ENCODE data around the gene HIP1. TPM values are rescaled to one million over a fixed set of nuclear protein-coding genes. Genes with fewer than 3 reads are reported as not detected.
"Not testable (repeated sequence)": the region's sequence is repeated elsewhere in the genome, so short reads cannot be mapped to it uniquely, and the experiment has no call there.

Gene HIP1
- total and polyA plus RNA-seq, 7 donors = 1.2 to 11.9 (median 7.2) TPM

DNA sequence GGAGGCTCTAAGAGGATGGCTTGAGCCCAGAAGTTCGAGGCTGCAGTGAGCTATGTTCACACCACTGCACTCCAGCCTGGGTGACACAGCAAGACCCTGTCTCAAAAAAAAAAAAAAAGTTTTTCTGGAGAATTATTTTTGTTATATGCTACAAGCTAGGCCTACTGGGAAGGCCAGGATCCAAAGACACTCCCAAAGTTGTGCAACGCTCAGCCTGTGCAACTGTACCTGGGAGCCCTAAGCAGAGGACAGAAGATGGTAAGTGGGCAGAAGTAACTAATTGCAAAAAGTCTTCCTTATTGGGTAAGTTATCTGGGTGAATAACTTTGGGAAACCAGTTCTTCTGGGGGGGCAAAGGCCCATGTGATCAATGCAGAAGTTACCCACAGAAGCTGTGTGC lies 17.3 kb downstream of the HIP1 start:
- Histone ChIP-seq H3K36me3 (no peaks in the 10 kb centered on the region), H3K4me3 (no peak overlapping the region), H3K27ac (no peak overlapping the region), H3K9me3 (no peaks in the 10 kb centered on the region), H3K27me3 (no peaks in the 10 kb centered on the region), H3K4me1 (no peaks in the 10 kb centered on the region)
- TF ChIP-seq EP300 (IDR thresholded peaks at IDR 0.05) (no peak), POLR2AphosphoS5 (IDR thresholded peaks at IDR 0.05) (no peak), POLR2A (IDR thresholded peaks at IDR 0.05) (no peak), CTCF (IDR thresholded peaks at IDR 0.05) (no peak)
- whole genome bisulfite sequencing, 2 donors = 90 to 94% methylated on average over 2 of the region's 2 CpGs
- DNase-seq = peak; percentile 8
- intact Hi-C loops (cut with DNase I) = no loop called here

DNA sequence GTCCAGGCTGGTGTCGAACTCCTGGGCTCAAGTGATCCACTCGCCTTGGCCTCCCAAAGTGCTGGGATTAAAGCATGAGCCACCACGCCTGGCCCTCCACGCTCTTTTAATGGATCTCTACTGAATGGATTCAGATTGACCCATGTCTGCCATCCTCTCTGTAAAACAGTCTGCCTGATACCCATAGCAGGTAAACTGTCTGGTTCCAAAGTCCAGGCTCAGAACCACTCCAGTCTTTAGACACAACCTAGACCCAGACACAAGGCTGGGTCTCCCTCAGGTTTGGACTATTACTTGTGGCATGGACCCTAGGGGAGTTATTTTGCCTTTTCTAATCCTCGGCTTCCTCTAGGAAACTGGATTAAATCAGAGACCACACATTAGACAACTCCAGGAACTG lies 19.1 kb downstream of the HIP1 start:
- Histone ChIP-seq H3K4me3 (no peak overlapping the region), H3K9me3 (no peaks in the 10 kb centered on the region), H3K4me1 (no peaks in the 10 kb centered on the region), H3K27me3 (no peaks in the 10 kb centered on the region), H3K36me3 (no peaks in the 10 kb centered on the region), H3K27ac (no peak overlapping the region)
- TF ChIP-seq POLR2AphosphoS5 (IDR thresholded peaks at IDR 0.05) = no peak
- TF ChIP-seq CTCF (IDR thresholded peaks at IDR 0.05) = no peak
- no peak for TF ChIP-seq POLR2A (IDR thresholded peaks at IDR 0.05)
- no peak for TF ChIP-seq EP300 (IDR thresholded peaks at IDR 0.05)
- 93 to 95% methylated on average over 5 of the region's 5 CpGs for WGBS, 2 donors
- DNase-seq = no peak
- intact Hi-C loops (cut with DNase I) = no loop called here

- Histone ChIP-seq H3K9me3 (no peaks in the 10 kb centered on the region), H3K27me3 (no peaks in the 10 kb centered on the region), H3K4me1 (peaks cover 0 to 1% (median 0%) of the 10 kb centered on the region in 4 donors), H3K4me3 (no peak overlapping the region), H3K36me3 (no peaks in the 10 kb centered on the region), H3K27ac (no peak overlapping the region)
- TF ChIP-seq CTCF (IDR thresholded peaks at IDR 0.05) = no peak
- TF ChIP-seq EP300 (IDR thresholded peaks at IDR 0.05) = no peak
- TF ChIP-seq POLR2A (IDR thresholded peaks at IDR 0.05) = no peak
- no peak for TF ChIP-seq POLR2AphosphoS5 (IDR thresholded peaks at IDR 0.05)
- DNase-seq = peak; percentile 33
- intact Hi-C loops (cut with DNase I) = no loop called here
- WGBS, 2 donors = 25 to 73% methylated on average over 10 of the region's 10 CpGs
Measured at GRCh38 chr7:75718390-75719031, 20.2 kb downstream of the HIP1 start.

- H3K4me3 ChIP-seq; H3K27me3 ChIP-seq; H3K36me3 ChIP-seq; intact Hi-C loops (cut with DNase I); DNase-seq; H3K27ac ChIP-seq; H3K4me1 ChIP-seq; H3K9me3 ChIP-seq: not testable (repeated sequence)
- WGBS, 2 donors = 96 to 98% methylated on average over 3 of the region's 3 CpGs
Measured at GRCh38 chr7:75717746-75718145, 21.0 kb downstream of the HIP1 start.

DNA sequence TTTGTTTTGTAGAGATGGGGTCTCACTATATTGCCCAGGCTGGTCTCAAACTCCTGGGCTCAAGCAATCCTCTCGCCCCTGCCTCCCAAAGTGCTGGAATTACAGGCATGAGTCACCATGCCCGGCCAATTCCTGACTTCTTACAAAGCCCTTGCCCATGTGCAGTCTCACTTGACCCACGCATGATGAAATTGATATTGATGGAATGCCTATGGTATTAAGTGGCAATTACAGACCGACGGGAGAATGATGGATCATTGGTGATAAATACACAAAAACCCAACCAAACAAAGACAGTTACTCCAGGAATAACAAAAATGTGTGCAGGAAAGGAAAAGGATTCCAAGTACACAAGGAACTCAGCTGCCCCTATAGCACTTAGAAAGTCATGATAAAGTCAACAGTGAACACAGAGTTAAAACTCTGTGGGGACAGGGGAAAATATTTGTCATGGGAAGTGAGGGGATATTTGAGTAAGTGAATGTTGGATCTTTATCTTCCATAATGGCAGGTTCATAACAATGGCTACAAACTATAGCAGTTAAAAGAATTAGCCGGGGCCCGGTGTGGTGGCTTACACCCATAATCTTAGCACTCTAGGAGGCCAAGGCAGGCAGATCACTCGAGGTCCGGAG lies 21.6 kb downstream of the HIP1 start:
- intact Hi-C loops (cut with DNase I) = no loop called here
- 95% methylated on average over 9 of the region's 9 CpGs for WGBS, 2 donors
- peaks cover 0 to 14% (median 9%) of the 10 kb centered on the region in 4 donors for H3K4me1 ChIP-seq
- no peak for DNase-seq
- H3K4me3 ChIP-seq = no peak overlapping the region
- no peak overlapping the region for H3K27ac ChIP-seq
- H3K27me3 ChIP-seq = no peaks in the 10 kb centered on the region
- TF ChIP-seq POLR2A (IDR thresholded peaks at IDR 0.05) (no peak), EP300 (IDR thresholded peaks at IDR 0.05) (no peak), CTCF (IDR thresholded peaks at IDR 0.05) (no peak), POLR2AphosphoS5 (IDR thresholded peaks at IDR 0.05) (no peak)
- H3K9me3 ChIP-seq = no peaks in the 10 kb centered on the region
- H3K36me3 ChIP-seq = no peaks in the 10 kb centered on the region

Data from sigmoid colon (tissue), 7 donors.